ENCODE measurements around the gene MSH2.

The MSH2 gene

DNA sequence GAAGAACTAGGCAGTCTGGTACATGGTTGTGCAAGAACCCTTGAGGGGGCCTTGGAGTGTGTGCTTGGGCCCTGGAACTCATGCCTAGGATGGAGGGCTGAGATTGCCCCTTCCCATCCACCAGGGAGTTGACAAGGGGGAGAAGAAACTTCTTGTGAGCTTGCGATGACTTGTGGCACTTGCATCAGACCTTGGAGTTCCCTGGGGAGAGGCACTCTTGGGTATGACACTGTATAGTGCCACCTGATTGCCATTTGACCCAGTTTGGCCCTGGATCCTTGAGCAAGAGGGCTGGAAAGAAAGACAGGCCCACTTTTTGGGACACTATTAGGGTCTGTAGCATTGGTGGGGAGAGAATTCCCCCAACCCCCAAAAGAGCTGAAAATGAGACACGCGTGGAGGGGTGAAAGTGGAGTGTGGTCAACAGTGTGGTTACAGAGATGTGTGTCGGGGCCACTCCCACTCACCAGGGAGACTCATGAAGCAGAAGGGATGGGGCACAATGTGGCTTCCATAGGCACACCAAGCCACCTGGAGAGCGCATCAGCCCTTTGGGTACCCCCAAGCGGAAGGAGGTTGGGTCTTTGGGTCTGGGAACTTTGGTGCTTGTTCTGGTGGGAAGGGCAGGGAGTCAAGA lies 101.3 kb downstream of the MSH2 start:
- no peak for DNase-seq
- intact Hi-C loops (cut with DNase I) = no loop called here

DNA sequence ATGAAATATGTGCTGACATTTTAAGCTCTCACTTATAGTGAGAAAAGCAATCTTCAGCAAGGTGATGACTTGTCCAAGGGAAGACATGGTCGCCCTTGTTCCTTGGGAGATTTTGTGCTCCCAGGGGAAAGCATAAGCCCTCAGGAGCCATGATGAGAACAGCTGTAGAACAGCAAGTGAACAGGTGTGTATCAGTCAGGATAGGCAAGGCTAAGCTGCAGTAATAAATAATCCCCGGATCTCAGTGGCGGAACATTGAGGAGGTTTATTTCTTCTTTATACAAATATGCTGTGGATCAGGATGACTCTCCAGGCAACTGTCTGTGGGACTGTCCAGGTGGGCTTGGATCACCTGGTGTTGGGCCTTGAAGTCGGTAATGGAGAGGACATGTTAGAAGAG lies 103.1 kb downstream of the MSH2 start:
- intact Hi-C loops (cut with DNase I) = no loop called here
- no peak for DNase-seq

DNA sequence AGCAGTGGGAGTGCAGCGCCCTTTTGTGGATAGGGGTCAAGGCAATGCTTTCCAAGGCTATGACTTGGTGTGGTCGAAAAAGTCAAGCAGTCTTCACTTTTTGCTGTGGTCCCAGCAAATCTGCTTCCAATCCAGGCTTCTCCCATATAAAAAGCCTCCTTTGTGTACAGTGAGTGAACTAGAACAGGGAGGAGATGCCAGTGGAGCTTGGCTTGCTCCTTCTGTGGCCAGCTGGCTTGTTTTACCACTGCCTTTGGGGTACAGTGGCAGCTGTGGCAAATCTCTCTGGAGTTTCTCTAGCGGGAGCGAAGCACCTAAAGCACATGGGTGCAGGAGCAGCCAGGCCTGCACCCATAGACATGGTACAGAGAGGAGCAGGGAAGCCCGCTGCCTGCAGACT lies 103.5 kb downstream of the MSH2 start:
- peak in 1 of 10 donors; percentile 35 for DNase-seq
- intact Hi-C loops (cut with DNase I) = no loop called here

DNA sequence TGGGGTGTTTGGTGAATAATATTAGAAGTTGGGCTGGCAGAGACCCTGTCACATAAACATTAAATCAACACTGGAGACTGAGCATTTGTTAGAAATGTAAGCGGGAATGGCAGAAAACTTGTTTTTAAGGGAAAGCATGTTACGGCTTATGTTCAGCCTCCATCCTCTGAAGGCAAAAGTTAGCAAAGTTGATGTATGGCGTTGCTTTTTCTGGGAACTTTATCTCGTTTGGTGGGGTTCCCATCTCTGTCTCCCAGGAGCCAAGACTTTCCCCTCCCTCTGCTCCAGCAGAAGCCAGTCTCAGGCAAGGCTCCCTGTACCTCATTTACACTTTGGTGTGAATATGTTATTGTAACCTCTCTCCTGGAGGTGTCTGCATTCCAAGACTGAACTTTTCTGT lies 105.1 kb downstream of the MSH2 start:
- no peak for DNase-seq
- intact Hi-C loops (cut with DNase I) = no loop called here

DNA sequence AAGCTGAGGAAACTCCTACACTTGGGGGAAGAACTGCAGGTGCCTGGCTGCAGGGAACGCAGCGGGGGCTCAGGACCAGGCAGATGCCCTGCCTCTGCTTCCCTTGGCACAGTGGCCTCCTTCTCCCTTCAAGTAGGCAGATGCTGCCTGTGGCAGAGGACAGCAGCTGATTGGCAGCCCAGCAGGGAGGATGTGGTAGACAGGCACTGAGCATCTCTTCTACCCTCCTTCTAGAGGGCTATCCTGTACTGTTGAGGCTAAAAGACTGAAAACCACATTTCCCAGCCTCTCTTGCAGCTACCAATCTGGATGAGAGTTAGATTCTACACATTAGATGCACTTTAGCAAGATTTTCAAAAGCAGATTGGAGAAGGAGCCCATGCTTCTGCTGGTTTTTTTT lies 105.7 kb downstream of the MSH2 start:
- DNase-seq = no peak
- intact Hi-C loops (cut with DNase I) = no loop called here

DNA sequence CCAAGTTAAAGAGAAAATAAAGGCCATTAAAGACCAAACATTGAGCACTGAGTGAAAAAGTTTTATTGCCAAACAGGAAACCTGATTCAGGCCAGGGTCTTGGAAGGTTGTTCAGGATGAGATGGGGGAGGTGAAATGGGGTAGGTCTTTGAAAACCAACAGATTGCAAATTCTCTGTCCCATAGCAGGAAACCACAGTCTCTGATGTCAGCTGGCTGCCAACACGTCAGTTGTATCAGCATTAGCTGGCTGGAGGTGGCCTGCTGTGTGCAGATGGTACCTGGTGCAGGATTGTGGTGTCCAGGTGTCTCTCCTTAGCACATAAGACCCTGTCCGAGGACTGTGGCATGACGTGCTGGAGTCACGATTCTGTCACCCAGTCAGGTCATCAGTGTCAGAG lies 106.3 kb downstream of the MSH2 start:
- no peak for DNase-seq
- intact Hi-C loops (cut with DNase I) = no loop called here

DNA sequence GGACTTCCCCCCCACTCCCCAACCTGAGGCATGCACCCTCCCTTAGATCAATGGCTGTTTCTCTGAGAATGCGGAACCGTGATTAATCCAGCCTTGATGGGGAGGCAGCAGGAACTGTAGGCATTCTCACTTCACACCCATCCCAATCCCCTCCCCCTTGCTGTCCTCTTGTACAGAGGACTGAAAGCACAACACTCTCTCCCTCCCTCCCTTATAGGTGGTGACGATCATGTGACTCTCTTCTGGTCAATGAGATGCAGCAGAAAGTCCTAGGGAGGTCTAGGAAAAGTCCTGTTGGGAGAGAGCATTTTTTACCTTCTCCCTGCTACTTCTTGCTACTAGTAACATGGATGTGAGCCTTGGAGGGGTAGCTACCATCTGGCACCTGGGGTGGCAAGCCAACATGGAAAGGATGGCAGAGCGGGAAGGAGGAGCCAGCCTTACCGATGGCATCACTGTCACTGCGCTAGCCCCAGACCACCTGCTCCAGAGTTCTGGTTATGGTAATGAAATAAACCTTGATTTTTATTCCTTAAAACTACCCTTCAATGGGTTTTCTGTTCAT lies 106.9 kb downstream of the MSH2 start:
- intact Hi-C loops (cut with DNase I) = no loop called here
- DNase-seq = no peak

DNA sequence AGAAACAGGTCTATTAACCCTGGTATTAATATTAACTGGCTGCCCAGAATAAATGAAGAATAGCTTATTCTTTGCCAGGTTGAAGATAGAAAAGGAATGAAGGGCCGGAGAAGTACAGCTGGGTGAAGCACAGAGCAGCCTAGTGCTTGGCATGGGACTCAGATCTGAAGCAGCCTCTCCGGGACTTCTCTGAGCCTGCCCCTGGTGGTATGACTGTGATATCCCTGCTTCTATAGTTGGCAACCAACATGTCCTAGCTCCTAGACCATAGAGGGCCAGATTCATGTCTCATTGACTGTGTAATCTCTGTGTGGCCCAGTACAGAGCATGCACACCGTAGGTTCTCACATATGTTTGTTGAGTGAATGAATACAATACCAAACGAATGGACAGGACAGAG lies 107.8 kb downstream of the MSH2 start:
- no peak for DNase-seq
- intact Hi-C loops (cut with DNase I) = no loop called here

DNA sequence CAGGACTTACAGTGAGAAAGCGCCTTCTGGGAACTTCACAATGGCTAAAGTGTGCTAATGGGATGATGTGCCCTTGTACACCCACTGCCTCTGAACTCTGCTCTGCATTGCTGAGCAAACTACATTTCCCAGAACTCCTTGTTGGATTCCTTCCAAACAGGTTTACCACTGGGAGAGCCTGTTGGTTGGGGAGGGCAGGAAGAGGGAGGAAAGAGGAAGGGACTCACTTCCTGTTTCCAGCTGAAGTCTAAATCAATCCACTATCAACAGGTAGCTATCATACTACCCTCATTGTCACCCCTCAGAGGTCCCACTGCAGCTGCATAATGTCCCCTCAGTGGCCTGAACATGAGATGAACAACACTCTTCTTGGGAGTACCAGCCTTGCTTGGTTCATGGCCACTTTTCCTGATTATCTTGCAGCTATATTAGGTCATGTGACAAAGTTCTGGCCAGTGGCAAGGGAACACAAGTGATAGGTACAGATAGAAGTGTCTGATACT lies 109.7 kb downstream of the MSH2 start:
- intact Hi-C loops (cut with DNase I) = no loop called here
- DNase-seq = no peak

DNA sequence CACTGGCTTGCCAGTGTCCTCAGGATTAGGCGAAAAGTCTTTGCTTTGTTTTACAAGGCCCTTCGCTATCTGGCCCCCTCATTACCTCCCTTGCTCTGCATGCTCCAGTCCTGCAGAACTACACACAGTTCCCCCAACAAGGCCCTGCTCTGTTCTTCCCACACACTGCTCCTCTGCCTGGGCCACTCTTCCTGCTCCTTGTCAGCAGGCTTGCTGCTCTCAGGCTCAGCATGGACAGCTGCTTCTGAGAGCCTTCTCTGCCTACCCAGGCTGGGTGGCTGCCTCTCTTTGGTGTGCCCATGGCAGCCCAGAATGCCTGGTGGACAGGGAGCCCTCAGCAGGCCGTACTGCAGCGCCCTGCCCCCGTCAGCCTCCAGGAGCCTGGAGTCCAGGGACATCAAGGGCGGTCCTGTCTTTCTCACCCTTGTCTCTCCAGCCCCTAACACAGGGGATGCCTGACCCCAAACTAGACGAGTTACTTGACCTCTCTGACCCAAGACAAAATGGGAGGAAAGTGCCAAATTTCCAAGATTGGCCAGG lies 111.1 kb downstream of the MSH2 start:
- DNase-seq = peak in 3 of 10 donors; percentile 19 to 89 (median 40)
- intact Hi-C loops (cut with DNase I) = no loop called here

DNA sequence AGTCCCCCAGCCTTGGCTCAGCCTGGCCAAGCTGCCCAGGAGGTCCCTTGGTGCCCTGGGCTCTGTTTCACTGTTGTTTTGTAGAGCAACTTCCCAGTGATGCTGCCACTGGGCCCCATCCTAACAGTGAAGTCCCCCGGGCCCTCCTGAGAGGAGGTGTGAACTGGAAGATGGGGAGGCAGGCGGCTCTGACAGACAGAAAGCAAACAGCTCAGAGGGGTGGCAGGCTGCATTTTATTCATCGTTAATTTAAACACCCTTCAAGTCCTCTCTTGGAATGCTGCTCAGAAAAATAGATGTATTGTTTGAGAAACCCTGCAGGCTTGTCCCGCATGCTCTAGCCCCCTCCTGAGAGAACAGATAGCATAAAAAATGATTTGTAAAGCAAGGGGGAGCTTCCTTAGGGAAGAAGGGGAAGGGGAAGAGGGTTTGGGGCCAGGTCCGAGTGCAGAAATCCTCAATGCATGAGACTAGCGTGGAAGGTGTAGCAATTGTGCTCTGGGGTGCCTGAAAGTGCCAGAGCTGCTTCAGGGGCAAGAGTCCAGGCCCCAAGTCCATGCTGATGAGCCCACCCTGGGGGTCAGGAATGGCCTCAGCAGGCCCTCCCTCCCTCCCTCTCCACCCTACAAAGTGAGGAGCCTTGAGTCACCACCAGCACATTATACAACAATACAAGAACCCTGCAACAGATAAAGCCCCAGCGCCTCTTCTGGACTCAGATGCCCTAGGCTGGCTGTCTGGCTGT lies 113.6 kb downstream of the MSH2 start:
- no peak for DNase-seq
- intact Hi-C loops (cut with DNase I) = no loop called here

DNA sequence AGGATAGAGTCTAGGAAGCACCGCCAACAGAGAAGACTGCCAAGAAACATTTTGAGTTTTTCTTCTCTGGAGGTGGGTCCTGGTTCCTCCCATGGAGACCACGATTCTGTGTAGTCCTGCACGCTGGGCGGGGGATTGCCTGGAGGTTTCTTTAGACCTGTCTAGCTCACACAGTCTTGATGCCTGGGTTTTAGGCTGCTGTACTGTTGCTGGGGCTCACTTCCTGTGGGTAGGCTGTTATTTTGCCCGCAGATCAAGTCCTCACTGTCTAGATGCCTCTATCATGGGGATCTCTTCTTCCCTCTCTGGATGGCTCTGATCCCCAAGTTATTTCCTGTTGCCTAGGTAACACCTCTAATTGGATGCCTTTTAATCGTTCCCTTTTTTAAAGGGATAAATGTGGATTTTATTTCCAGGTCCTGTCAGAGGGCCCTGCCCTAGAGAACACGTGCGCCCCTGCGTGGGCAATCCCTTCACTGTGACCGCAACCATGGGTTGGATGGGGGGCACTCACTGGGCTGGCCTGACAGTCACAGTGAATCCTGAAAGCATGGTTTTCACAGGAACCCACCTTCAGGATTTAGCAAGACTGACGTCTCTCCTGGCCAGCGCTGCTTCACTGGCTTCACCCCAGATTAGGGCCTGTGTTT lies 115.7 kb downstream of the MSH2 start:
- no peak for DNase-seq
- intact Hi-C loops (cut with DNase I) = no loop called here

DNA sequence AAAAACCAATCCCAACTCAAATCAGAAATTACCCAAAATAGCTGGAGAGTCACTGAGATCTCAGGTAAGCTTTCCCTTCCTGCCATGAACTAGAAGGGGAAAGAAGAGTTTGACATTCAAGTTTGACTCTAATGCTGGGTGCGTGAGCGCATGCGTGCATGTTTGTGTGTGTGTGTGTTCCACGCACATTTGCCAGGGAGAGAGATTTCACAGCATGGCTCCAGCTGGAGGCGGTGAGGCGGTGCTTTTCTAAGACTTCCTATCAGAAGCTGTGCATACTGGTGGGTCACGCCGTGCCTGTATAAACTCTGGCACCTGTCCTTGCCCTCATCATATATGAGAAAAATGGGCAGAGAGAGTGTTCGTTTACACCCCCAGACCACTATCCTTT lies 116.2 kb downstream of the MSH2 start:
- intact Hi-C loops (cut with DNase I) = no loop called here
- DNase-seq = peak in 8 of 10 donors; percentile 47 to 94 (median 70)

DNA sequence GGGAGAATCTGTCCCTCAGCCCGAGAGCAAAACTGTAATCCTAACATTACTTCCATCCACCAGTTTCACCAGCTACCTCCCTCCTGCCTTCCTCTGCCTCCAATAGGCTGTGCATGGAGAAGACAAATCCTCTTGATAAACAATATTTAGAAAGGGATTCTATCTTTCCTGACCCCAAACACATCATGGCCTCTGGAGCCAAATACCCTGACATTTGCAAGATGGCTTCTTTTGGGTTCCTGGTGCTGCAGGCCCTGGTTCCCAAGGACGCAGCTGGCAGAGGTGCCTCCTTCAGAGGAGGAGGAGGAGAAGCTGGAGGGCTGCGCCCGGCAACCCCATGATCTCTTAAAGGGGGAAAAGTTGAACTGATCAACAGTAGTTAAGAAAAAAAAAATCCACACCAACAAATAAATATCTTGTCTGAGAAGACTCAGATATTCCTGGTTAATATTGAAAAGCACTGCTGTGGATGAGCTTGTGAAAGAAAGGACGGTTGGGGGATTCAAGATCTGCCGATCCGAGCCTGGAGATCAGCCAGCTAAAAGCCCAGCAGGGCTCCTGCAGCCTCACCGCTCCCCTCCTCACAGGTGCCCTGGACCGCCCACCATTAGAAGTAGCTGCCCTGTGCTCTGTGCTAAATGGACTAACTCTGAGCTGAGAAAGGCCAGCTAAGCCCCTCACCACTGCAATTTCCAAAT lies 116.8 kb downstream of the MSH2 start:
- intact Hi-C loops (cut with DNase I) = loop anchor here (5.0 kb wide), 1 partner anchor 248 kb away; no protein-coding TSS in a partner anchor
- no peak for DNase-seq

DNA sequence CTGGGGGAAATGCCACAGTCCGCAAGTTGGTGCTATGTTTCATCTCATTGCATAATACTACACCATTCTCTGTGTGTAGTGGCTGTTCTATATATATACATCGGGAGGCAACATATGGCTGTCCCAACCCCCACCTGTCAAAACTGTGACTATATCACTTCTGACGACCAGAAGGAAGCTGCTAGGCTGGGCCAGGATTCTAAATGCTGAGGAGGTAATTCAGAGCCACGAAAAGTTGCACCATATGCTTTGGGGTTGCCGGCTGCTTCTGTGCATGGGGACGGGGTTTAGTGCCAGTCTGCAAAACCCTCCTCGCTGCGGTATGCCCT lies 117.3 kb downstream of the MSH2 start:
- peak in 4 of 10 donors; percentile 35 to 60 (median 40) for DNase-seq
- intact Hi-C loops (cut with DNase I) = loop anchor here (5.0 kb wide), 1 partner anchor 247 kb away; no protein-coding TSS in a partner anchor

DNA sequence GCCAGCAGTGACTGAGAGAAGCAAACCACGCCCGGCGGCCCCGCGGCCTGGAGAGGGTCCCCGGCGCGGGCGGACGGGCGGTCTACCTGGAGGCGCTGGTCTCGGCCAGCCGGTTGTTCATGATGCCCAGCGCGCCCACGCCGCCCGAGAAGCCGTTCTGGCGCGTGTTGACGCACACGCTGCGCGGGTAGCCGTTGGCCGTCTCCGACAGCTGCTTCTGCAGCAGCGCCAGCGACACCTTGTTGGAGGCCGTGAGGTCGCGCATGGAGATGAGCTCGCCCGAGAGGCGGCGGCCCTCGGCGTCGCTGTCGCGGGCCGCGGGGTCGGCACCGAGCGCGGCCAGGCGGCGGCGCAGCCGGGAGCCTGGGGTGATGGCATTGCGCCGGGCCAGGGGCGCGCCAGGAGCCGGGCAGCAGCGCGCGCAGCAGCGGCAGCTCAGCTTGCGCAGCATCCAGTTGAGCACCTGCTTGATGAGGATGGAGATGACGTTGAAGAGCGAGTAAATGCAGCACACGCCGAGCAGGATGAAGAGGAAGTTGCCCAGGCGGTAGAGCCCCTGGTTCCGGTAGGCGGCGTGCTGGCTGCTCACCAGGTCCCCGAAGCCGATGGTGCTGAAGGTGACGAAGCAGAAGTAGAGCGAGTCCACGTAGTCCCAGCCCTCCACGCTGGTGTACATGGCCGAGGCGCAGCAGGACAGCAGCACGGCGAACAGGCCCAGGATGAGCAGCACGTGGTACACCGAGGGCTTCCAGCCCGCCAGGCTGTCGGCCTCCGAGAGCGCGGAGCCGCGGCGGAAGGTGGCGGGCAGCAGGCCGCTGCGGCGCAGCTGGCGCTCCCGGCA lies 118.1 kb downstream of the MSH2 start:
- peak; percentile 60 to 95 (median 72) for DNase-seq
- intact Hi-C loops (cut with DNase I) = loop anchor here (5.0 kb wide), 1 partner anchor 246 kb away; no protein-coding TSS in a partner anchor

DNA sequence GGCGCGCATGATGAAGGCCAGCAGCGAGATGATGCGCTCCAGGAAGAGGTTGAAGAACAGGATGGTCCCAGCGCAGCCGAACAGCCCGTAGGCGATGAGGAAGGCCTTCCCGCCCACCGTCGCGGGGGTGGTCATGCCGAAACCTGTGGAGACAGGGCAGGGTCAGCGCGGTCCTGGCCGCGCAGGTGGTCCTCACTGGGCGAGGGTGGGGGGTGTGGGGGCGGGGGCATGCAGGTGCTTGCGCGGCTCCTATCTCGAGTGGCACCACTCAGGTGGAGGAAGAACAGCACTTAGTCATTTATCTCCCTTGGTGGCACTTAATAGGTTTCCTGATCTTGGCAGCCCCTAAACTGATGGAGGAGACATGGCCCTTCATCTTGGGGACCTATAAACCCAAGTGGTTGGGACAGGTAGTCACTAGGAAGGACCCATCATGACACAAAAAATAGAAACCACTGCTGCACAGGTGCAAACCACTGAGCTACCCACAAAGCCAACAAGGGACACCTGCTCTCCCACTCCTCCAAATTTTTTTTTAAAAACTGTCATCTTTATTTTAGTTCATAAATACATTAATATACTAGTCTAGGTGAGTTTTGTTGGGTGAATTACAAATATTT lies 118.8 kb downstream of the MSH2 start:
- DNase-seq = no peak
- intact Hi-C loops (cut with DNase I) = loop anchor here (5.0 kb wide), 1 partner anchor 246 kb away; no protein-coding TSS in a partner anchor

DNA sequence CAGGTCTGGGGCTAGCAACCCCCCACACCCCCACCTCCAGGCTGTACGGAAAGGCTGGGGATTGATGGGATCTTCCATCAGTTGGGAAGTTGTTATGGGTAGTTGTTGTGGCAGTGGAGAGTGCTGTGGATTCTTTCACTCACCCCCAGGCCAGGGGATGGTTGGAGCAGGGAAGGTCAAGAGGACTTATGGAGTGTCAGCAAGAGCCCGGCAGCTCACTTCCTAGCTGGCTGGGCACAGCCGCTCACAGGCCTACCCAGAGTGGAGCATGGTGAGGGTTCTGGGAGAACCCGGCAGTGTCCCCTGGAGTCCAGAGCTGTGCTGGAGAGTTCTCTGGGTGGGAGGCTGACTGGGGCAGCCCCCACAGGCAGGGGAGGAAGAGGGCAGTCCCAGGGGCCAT lies 122.2 kb downstream of the MSH2 start:
- intact Hi-C loops (cut with DNase I) = no loop called here
- DNase-seq = no peak

DNA sequence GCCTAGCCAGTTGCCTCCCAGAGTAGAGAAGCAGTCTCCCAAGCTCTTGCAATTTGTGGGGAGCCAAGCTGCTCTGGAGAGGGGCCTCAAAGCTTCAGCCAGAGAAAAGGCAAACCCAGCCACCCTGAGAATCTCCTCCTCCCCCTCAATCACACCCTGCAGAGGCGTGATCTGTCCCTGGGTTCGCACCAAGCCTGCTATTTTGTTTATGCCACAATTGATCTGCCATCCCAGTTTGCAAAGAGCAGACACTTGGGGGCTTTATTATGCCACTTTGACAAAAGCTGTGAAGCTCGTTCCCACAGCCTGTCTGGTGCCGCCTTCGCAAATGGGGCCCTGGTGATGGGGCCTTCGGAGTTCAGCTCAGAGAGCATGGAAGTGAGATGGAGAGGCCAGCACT lies 125.5 kb downstream of the MSH2 start:
- intact Hi-C loops (cut with DNase I) = no loop called here
- DNase-seq = no peak
